WTC11 (cell line): Measurements from ENCODE around the gene DCAF10. TPM values are rescaled to one million over a fixed set of nuclear protein-coding genes. Genes with fewer than 3 reads are reported as not detected.
"Not testable (repeated sequence)": the region's sequence is repeated elsewhere in the genome, so short reads cannot be mapped to it uniquely, and the experiment has no call there.

Experiments
- ATAC-seq: fragments of 200-7000 bp; cut with Tn5 transposase; 2 replicates; pipeline ENCODE4 v1.10.0; 2021; ENCODE audit warnings: mild to moderate bottlenecking, moderate library complexity
- CTCF ChIA-PET: fragments of 300-600 bp; sonication (Branson Sonifier 250); formaldehyde crosslinking; loops from one replicate; lab custom pipeline; 2021; ENCODE audit warnings: antibody characterized with exemption; lab: Charles Lee
- POLR2A ChIA-PET: fragments of 350-600 bp; sonication (Branson Sonifier 250); formaldehyde crosslinking; loops from one replicate; lab custom pipeline; 2021; ENCODE audit warnings: antibody characterized with exemption; lab: Charles Lee
- DNase-seq: peaks from one replicate; pipeline ENCODE4 v3.0.0; 2021; ENCODE audit warnings: low spot score
- H3K27ac Mint-ChIP-seq: 2 replicates; pipeline ENCODE4 v1.8.0; 2021; ENCODE audit warnings: mixed read lengths
- H3K27me3 Mint-ChIP-seq: 2 replicates; pipeline ENCODE4 v1.8.0; 2021; ENCODE audit warnings: low read depth, mild to moderate bottlenecking, moderate library complexity, mixed read lengths
- H3K36me3 Mint-ChIP-seq: 2 replicates; pipeline ENCODE4 v1.8.0; 2021; ENCODE audit warnings: mixed read lengths
- H3K4me1 Mint-ChIP-seq: 2 replicates; pipeline ENCODE4 v1.8.0; 2022; ENCODE audit warnings: mixed read lengths
- H3K4me3 Mint-ChIP-seq: 2 replicates; pipeline ENCODE4 v1.8.0; 2021; ENCODE audit warnings: mild to moderate bottlenecking, moderate library complexity, mixed read lengths
- H3K9me3 Mint-ChIP-seq: 2 replicates; pipeline ENCODE4 v1.8.0; 2021; ENCODE audit warnings: mixed read lengths
- CDX4 ChIP-seq: fragments of 250-450 bp; sonication (Bioruptor Pico); IDR thresholded peaks from 2 replicates; pipeline ENCODE4 v1.9.0; 2021; ENCODE audit warnings: moderate library complexity, mild to moderate bottlenecking, inconsistent platforms, borderline replicate concordance
- CREM ChIP-seq: sonication (generic); formaldehyde crosslinking; IDR thresholded peaks from 2 replicates; pipeline ENCODE4 v1.8.1; 2022; ENCODE audit warnings: mild to moderate bottlenecking, missing genetic modification reagents, moderate library complexity
- FOXP1 ChIP-seq: sonication (generic); formaldehyde crosslinking; IDR thresholded peaks from 2 replicates; pipeline ENCODE4 v1.8.0; 2022; ENCODE audit warnings: missing genetic modification reagents, mild to moderate bottlenecking, moderate library complexity, borderline replicate concordance
- GABPB1 ChIP-seq: sonication (generic); formaldehyde crosslinking; IDR thresholded peaks from 2 replicates; pipeline ENCODE4 v1.8.1; 2023; ENCODE audit warnings: mild to moderate bottlenecking, missing genetic modification reagents
- HMGA2 ChIP-seq: fragments of 250-450 bp; sonication (Bioruptor Pico); IDR thresholded peaks from 2 replicates; pipeline ENCODE4 v1.4.0; 2021; ENCODE audit warnings: mild to moderate bottlenecking, moderate library complexity
- JUN ChIP-seq: sonication (generic); formaldehyde crosslinking; IDR thresholded peaks from 2 replicates; pipeline ENCODE4 v1.8.0; 2023; ENCODE audit warnings: mild to moderate bottlenecking, missing genetic modification reagents
- NFATC4 ChIP-seq: fragments of 250-450 bp; sonication (Bioruptor Pico); IDR thresholded peaks from 2 replicates; pipeline ENCODE4 v1.9.0; 2021; ENCODE audit warnings: mild to moderate bottlenecking
- OVOL2 ChIP-seq: fragments of 250-450 bp; sonication (Bioruptor Pico); IDR thresholded peaks from 2 replicates; pipeline ENCODE4 v1.9.0; 2021; ENCODE audit warnings: mild to moderate bottlenecking, borderline replicate concordance
- PRRX2 ChIP-seq: fragments of 250-450 bp; sonication (Bioruptor Pico); IDR thresholded peaks from 2 replicates; pipeline ENCODE4 v1.8.0; 2021; ENCODE audit warnings: mild to moderate bottlenecking
- RORB ChIP-seq: fragments of 250-450 bp; sonication (Bioruptor Pico); IDR thresholded peaks from 2 replicates; pipeline ENCODE4 v1.9.0; 2021; ENCODE audit warnings: mild to moderate bottlenecking
- TCF7 ChIP-seq: sonication (generic); formaldehyde crosslinking; IDR thresholded peaks from 2 replicates; pipeline ENCODE4 v1.8.0; 2022; ENCODE audit warnings: mild to moderate bottlenecking, low read depth, missing genetic modification reagents, moderate library complexity
- TEAD1 ChIP-seq: sonication (generic); formaldehyde crosslinking; IDR thresholded peaks from 2 replicates; pipeline ENCODE4 v1.8.0; 2022; ENCODE audit warnings: mild to moderate bottlenecking, missing genetic modification reagents
- ZBTB21 ChIP-seq: sonication (generic); formaldehyde crosslinking; IDR thresholded peaks from 2 replicates; pipeline ENCODE4 v1.8.1; 2023; ENCODE audit warnings: mild to moderate bottlenecking, missing genetic modification reagents, borderline replicate concordance
- ZNF138 ChIP-seq: sonication (generic); formaldehyde crosslinking; conservative IDR thresholded peaks from 2 replicates; pipeline ENCODE4 v1.8.1; 2022; ENCODE audit warnings: mild to moderate bottlenecking, moderate library complexity, missing genetic modification reagents
- ZNF232 ChIP-seq: sonication (generic); formaldehyde crosslinking; IDR thresholded peaks from 2 replicates; pipeline ENCODE4 v1.8.0; 2022; ENCODE audit warnings: mild to moderate bottlenecking, missing genetic modification reagents
- ZNF263 ChIP-seq: sonication (generic); formaldehyde crosslinking; IDR thresholded peaks from 2 replicates; pipeline ENCODE4 v1.8.1; 2022; ENCODE audit warnings: low read depth, mild to moderate bottlenecking, moderate library complexity, missing genetic modification reagents
- total RNA-seq: library from RNA; stranded (reverse); gene quantifications from 3 replicates; pipeline ENCODE4 v1.2.3, GENCODE V29; 2021
- TF ChIP-seq, protein P1 (sequence below): fragments of 250-450 bp; sonication (Bioruptor Pico); IDR thresholded peaks from 2 replicates; pipeline ENCODE4 v1.9.0; 2021; ENCODE audit warnings: mild to moderate bottlenecking
- TF ChIP-seq, protein P2 (sequence below): sonication (generic); formaldehyde crosslinking; IDR thresholded peaks from 2 replicates; pipeline ENCODE4 v1.8.0; 2023; ENCODE audit warnings: missing genetic modification reagents
- TF ChIP-seq, protein P3 (sequence below): sonication (generic); formaldehyde crosslinking; IDR thresholded peaks from 2 replicates; pipeline ENCODE4 v1.8.1; 2023; ENCODE audit warnings: mild to moderate bottlenecking, missing genetic modification reagents
- TF ChIP-seq, protein P4 (sequence below): sonication (generic); formaldehyde crosslinking; IDR thresholded peaks from 2 replicates; pipeline ENCODE4 v1.8.1; 2022; ENCODE audit warnings: mild to moderate bottlenecking, missing genetic modification reagents, moderate library complexity, borderline replicate concordance
- TF ChIP-seq, protein P5 (sequence below): fragments of 250-450 bp; sonication (Bioruptor Pico); IDR thresholded peaks from 2 replicates; pipeline ENCODE4 v1.8.0; 2021; ENCODE audit warnings: mild to moderate bottlenecking

The DCAF10 gene
- total RNA-seq, 1 experiment from 2014 or later, result 11.7 TPM

- CTCF ChIA-PET, result interaction anchor here (0.6 to 0.7 kb wide), 2 partner anchors 354 to 426 kb away, joined by 3 read pairs; no protein-coding TSS in a partner anchor
- H3K36me3 Mint-ChIP-seq, result no peaks in the 10 kb centered on the region
- H3K9me3 Mint-ChIP-seq, result no peaks in the 10 kb centered on the region
- peaks cover 10% of the 10 kb centered on the region for H3K4me1 Mint-ChIP-seq
- no peak overlapping the region for H3K4me3 Mint-ChIP-seq
- POLR2A ChIA-PET, result no interaction called here
- TF ChIP-seq ZNF232 (CRISPR knock-in tag) (no peak), ZNF138 (CRISPR knock-in tag) (no peak), OVOL2 (CRISPR knock-in tag) (no peak), CREM (CRISPR knock-in tag) (no peak), TEAD1 (CRISPR knock-in tag) (no peak), JUN (CRISPR knock-in tag) (no peak), NFATC4 (no peak)
- TF ChIP-seq, protein P1, sequence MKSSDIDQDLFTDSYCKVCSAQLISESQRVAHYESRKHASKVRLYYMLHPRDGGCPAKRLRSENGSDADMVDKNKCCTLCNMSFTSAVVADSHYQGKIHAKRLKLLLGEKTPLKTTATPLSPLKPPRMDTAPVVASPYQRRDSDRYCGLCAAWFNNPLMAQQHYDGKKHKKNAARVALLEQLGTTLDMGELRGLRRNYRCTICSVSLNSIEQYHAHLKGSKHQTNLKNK (CRISPR knock-in tag), result no peak
- TF ChIP-seq, protein P2, sequence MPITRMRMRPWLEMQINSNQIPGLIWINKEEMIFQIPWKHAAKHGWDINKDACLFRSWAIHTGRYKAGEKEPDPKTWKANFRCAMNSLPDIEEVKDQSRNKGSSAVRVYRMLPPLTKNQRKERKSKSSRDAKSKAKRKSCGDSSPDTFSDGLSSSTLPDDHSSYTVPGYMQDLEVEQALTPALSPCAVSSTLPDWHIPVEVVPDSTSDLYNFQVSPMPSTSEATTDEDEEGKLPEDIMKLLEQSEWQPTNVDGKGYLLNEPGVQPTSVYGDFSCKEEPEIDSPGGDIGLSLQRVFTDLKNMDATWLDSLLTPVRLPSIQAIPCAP, result no peak
- TF ChIP-seq, protein P3, sequence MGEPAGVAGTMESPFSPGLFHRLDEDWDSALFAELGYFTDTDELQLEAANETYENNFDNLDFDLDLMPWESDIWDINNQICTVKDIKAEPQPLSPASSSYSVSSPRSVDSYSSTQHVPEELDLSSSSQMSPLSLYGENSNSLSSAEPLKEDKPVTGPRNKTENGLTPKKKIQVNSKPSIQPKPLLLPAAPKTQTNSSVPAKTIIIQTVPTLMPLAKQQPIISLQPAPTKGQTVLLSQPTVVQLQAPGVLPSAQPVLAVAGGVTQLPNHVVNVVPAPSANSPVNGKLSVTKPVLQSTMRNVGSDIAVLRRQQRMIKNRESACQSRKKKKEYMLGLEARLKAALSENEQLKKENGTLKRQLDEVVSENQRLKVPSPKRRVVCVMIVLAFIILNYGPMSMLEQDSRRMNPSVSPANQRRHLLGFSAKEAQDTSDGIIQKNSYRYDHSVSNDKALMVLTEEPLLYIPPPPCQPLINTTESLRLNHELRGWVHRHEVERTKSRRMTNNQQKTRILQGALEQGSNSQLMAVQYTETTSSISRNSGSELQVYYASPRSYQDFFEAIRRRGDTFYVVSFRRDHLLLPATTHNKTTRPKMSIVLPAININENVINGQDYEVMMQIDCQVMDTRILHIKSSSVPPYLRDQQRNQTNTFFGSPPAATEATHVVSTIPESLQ (CRISPR knock-in tag), result no peak
- no peak for DNase-seq
- H3K27me3 Mint-ChIP-seq, result peaks cover 8% of the 10 kb centered on the region; the same call in 1 of the 2 replicates
- H3K27ac Mint-ChIP-seq, result no peak overlapping the region
- no peak for ATAC-seq
These were observed 107.7 kb downstream of the DCAF10 start for GRCh38 chr9:37908283-37908682.

GRCh38 chr9:37908698-37909186 lies 108.1 kb downstream of the DCAF10 start:
- peaks cover 8% of the 10 kb centered on the region; the same call in 1 of the 2 replicates for H3K27me3 Mint-ChIP-seq
- H3K9me3 Mint-ChIP-seq, result no peaks in the 10 kb centered on the region
- no peak overlapping the region for H3K4me3 Mint-ChIP-seq
- ATAC-seq (no peak), DNase-seq (no peak)
- POLR2A ChIA-PET, result no interaction called here
- no peak overlapping the region for H3K27ac Mint-ChIP-seq
- CTCF ChIA-PET, result interaction anchor here (1.3 kb wide), 1 partner anchor 179 kb away, joined by 4 read pairs; no protein-coding TSS in a partner anchor
- peaks cover 13% of the 10 kb centered on the region for H3K4me1 Mint-ChIP-seq
- H3K36me3 Mint-ChIP-seq, result no peaks in the 10 kb centered on the region
- no peak for TF ChIP-seq RORB (CRISPR knock-in tag)
- TF ChIP-seq GABPB1 (CRISPR knock-in tag), result peak; percentile 82

DNA sequence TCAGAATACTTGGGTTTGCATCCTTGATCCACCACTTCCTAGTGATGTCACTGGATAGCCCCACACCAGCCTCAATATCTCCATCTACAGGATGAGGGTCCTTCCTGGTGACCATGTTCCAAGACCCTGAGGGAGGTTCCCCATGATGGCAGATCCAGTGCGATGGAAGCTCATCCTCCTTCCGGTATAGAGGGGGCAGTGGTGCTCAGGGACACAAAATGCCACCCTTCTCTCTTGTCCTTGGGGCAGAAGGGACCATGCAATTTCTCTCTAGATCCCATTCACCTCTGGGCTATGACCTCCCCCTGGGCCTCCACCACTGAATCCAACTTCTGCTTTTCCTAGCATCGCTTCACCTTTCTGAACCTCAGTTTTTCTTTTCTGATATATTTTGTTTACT lies 108.7 kb downstream of the DCAF10 start:
- ChIA-PET CTCF (interaction anchor here (1.3 kb wide), 1 partner anchor 178 kb away, joined by 4 read pairs; no protein-coding TSS in a partner anchor), POLR2A (no interaction called here)
- Mint-ChIP-seq H3K27ac (no peak overlapping the region), H3K27me3 (peaks cover 8% of the 10 kb centered on the region; the same call in 1 of the 2 replicates), H3K9me3 (no peaks in the 10 kb centered on the region), H3K4me3 (no peak overlapping the region), H3K4me1 (peaks cover 13% of the 10 kb centered on the region), H3K36me3 (no peaks in the 10 kb centered on the region)
- TF ChIP-seq PRRX2 (CRISPR knock-in tag) (no peak), CDX4 (CRISPR knock-in tag) (no peak), FOXP1 (no peak), TCF7 (CRISPR knock-in tag) (no peak), ZBTB21 (CRISPR knock-in tag) (no peak), ZNF263 (CRISPR knock-in tag) (no peak), HMGA2 (CRISPR knock-in tag) (no peak), ZNF138 (CRISPR knock-in tag) (no peak)
- TF ChIP-seq, protein P2, result no peak
- TF ChIP-seq, protein P4, sequence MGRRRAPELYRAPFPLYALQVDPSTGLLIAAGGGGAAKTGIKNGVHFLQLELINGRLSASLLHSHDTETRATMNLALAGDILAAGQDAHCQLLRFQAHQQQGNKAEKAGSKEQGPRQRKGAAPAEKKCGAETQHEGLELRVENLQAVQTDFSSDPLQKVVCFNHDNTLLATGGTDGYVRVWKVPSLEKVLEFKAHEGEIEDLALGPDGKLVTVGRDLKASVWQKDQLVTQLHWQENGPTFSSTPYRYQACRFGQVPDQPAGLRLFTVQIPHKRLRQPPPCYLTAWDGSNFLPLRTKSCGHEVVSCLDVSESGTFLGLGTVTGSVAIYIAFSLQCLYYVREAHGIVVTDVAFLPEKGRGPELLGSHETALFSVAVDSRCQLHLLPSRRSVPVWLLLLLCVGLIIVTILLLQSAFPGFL (CRISPR knock-in tag), result no peak
- TF ChIP-seq, protein P5, sequence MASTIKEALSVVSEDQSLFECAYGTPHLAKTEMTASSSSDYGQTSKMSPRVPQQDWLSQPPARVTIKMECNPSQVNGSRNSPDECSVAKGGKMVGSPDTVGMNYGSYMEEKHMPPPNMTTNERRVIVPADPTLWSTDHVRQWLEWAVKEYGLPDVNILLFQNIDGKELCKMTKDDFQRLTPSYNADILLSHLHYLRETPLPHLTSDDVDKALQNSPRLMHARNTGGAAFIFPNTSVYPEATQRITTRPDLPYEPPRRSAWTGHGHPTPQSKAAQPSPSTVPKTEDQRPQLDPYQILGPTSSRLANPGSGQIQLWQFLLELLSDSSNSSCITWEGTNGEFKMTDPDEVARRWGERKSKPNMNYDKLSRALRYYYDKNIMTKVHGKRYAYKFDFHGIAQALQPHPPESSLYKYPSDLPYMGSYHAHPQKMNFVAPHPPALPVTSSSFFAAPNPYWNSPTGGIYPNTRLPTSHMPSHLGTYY (CRISPR knock-in tag), result no peak
- DNase-seq (no peak), ATAC-seq (no peak)

DNA sequence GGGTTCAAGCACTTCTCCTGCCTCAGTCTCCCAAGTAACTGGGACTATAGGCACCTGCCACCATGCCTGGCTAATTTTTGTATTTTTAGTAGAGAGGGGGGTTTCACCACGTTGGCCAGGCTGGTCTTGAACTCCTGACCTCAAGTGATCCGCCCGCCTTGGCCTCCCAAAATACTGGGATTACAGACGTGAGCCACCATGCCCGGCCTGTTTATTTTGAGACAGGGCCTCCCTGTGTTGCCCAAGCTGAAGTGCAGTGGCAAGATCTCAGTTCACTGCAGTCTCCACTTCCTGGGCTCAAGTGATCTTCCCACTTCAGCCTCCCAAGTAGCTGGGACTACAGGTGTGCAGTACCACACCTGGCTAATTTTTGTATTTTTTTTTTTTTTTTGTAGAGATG lies 109.2 kb downstream of the DCAF10 start:
- H3K36me3 Mint-ChIP-seq, H3K9me3 Mint-ChIP-seq, H3K4me1 Mint-ChIP-seq, H3K27me3 Mint-ChIP-seq, DNase-seq, H3K27ac Mint-ChIP-seq, POLR2A ChIA-PET, ATAC-seq, H3K4me3 Mint-ChIP-seq: not testable (repeated sequence)
- CTCF ChIA-PET, result interaction anchor here (1.3 to 1.6 kb wide), 2 partner anchors 177 to 178 kb away, joined by 4 read pairs; no protein-coding TSS in a partner anchor
